GM19455 (cell line): Measurements from ENCODE around the gene NKIRAS2.

Experiments
- ATAC-seq: cut with Tn5 transposase; IDR thresholded peaks from one replicate; pipeline ENCODE4 v1.9.1; 2021; ENCODE audit not compliant: unreplicated experiment

NKIRAS2 gene

GRCh38 chr17:42019509-42020404 is at the start of gene NKIRAS2:
NKIRAS2 (plus strand) TSS chr17:42020090; CDS start chr17:42021578, 1,488 bp downstream.
- ATAC-seq = peak; percentile 68

GRCh38 chr17:41970901-41971331 is 49.0 kb upstream of the NKIRAS2 start:
- no peak for ATAC-seq

GRCh38 chr17:41971721-41972523 is 48.0 kb upstream of the NKIRAS2 start:
- ATAC-seq = no peak

GRCh38 chr17:41972571-41973407 is 47.1 kb upstream of the NKIRAS2 start:
- ATAC-seq = no peak

- no peak for ATAC-seq
These were observed 46.5 kb upstream of the NKIRAS2 start for GRCh38 chr17:41973408-41973811.

- no peak for ATAC-seq
These were observed 45.9 kb upstream of the NKIRAS2 start for GRCh38 chr17:41974031-41974430.

GRCh38 chr17:41974658-41975057 is 45.2 kb upstream of the NKIRAS2 start:
- ATAC-seq = no peak

- ATAC-seq = no peak
These were observed 44.5 kb upstream of the NKIRAS2 start for GRCh38 chr17:41975099-41976083.

- no peak for ATAC-seq
These were observed 43.6 kb upstream of the NKIRAS2 start for GRCh38 chr17:41976142-41976768.

- no peak for ATAC-seq
These were observed 41.9 kb upstream of the NKIRAS2 start for GRCh38 chr17:41977991-41978390.

- no peak for ATAC-seq
These were observed 37.7 kb upstream of the NKIRAS2 start for GRCh38 chr17:41982026-41982760.

GRCh38 chr17:41984454-41984853 is 35.4 kb upstream of the NKIRAS2 start:
- ATAC-seq = no peak

GRCh38 chr17:41985919-41986318 is 34.0 kb upstream of the NKIRAS2 start:
- no peak for ATAC-seq

GRCh38 chr17:41986634-41987033 is 33.3 kb upstream of the NKIRAS2 start:
- ATAC-seq = no peak

- no peak for ATAC-seq
These were observed 32.2 kb upstream of the NKIRAS2 start for GRCh38 chr17:41987642-41988041.

- no peak for ATAC-seq
These were observed 31.5 kb upstream of the NKIRAS2 start for GRCh38 chr17:41988418-41988817.

GRCh38 chr17:41989702-41990419 is 30.0 kb upstream of the NKIRAS2 start:
- no peak for ATAC-seq

GRCh38 chr17:41992576-41992975 is 27.3 kb upstream of the NKIRAS2 start:
- ATAC-seq = no peak
